ENCODE results near the gene ANKRD13C.

The ANKRD13C gene

DNA sequence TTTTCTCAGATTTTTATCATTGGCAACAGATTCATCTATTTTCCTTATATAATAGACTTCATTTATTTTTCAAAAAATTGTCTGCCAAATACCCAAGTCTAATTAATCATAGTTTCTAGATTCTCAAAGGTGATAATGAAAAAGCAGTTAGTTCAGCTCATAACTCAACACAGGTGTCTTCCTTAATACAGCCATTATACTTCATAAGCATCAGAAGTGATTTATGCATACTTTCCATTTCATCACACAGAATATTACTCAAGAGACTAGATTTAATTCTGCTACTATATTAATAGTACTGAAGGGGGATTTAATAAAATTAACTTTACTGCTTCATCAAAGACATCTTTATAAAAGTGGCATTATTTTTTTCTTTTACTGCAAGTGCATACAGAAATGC, 114.6 kb downstream of the ANKRD13C start:
- TF ChIP-seq TAF1 (IDR thresholded peaks at IDR 0.05; ENCODE audit: low read depth) (no peak), RAD21 (IDR thresholded peaks at IDR 0.05; ENCODE audit: low read depth) (no peak), FOXM1 (IDR thresholded peaks at IDR 0.05; ENCODE audit: borderline replicate concordance, low read depth) (no peak), YY1 (IDR thresholded peaks at IDR 0.05; ENCODE audit: low read depth) (no peak), CREB1 (IDR thresholded peaks at IDR 0.05; ENCODE audit: low read depth) (no peak), EGR1 (IDR thresholded peaks at IDR 0.05) (no peak), TCF12 (IDR thresholded peaks at IDR 0.05; ENCODE audit: low read depth) (no peak), ZBTB7A (IDR thresholded peaks at IDR 0.05; ENCODE audit: low read depth) (no peak), EP300 (IDR thresholded peaks at IDR 0.05; ENCODE audit: borderline replicate concordance) (no peak), TEAD4 (IDR thresholded peaks at IDR 0.05) (no peak), CEBPB (IDR thresholded peaks at IDR 0.05) (no peak), NFIC (IDR thresholded peaks at IDR 0.05) (no peak)
- TF ChIP-seq, protein P1, sequence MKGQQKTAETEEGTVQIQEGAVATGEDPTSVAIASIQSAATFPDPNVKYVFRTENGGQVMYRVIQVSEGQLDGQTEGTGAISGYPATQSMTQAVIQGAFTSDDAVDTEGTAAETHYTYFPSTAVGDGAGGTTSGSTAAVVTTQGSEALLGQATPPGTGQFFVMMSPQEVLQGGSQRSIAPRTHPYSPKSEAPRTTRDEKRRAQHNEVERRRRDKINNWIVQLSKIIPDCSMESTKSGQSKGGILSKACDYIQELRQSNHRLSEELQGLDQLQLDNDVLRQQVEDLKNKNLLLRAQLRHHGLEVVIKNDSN (IDR thresholded peaks at IDR 0.05) = no peak
- TF ChIP-seq, protein P2, sequence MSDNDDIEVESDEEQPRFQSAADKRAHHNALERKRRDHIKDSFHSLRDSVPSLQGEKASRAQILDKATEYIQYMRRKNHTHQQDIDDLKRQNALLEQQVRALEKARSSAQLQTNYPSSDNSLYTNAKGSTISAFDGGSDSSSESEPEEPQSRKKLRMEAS (IDR thresholded peaks at IDR 0.05) = no peak
- TF ChIP-seq, protein P3, sequence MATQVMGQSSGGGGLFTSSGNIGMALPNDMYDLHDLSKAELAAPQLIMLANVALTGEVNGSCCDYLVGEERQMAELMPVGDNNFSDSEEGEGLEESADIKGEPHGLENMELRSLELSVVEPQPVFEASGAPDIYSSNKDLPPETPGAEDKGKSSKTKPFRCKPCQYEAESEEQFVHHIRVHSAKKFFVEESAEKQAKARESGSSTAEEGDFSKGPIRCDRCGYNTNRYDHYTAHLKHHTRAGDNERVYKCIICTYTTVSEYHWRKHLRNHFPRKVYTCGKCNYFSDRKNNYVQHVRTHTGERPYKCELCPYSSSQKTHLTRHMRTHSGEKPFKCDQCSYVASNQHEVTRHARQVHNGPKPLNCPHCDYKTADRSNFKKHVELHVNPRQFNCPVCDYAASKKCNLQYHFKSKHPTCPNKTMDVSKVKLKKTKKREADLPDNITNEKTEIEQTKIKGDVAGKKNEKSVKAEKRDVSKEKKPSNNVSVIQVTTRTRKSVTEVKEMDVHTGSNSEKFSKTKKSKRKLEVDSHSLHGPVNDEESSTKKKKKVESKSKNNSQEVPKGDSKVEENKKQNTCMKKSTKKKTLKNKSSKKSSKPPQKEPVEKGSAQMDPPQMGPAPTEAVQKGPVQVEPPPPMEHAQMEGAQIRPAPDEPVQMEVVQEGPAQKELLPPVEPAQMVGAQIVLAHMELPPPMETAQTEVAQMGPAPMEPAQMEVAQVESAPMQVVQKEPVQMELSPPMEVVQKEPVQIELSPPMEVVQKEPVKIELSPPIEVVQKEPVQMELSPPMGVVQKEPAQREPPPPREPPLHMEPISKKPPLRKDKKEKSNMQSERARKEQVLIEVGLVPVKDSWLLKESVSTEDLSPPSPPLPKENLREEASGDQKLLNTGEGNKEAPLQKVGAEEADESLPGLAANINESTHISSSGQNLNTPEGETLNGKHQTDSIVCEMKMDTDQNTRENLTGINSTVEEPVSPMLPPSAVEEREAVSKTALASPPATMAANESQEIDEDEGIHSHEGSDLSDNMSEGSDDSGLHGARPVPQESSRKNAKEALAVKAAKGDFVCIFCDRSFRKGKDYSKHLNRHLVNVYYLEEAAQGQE (IDR thresholded peaks at IDR 0.05; ENCODE audit: low read depth) = no peak

DNA sequence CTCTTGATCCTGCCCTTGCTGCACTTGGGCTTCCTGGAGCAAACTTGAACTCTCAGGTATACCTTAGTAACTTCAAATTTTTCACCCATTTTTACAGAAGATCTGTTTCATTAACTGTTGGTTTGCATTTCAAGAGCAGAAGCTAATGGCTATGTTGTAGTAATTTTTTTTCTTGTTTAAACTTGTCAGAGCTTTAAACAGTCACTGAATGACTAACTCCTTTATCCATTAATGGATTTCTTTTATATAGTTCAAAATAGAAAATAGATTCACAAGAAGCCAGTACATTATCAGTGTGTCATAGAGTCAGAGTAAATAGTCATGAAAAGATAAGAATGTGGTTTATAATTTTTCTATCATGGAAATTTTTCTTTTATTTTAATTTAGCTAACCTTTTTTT, 119.8 kb downstream of the ANKRD13C start:
- no peak for TF ChIP-seq TEAD4 (IDR thresholded peaks at IDR 0.05)
- TF ChIP-seq, protein P1 (IDR thresholded peaks at IDR 0.05) = no peak
- no peak for TF ChIP-seq FOXM1 (IDR thresholded peaks at IDR 0.05; ENCODE audit: borderline replicate concordance, low read depth)
- TF ChIP-seq ZBTB7A (IDR thresholded peaks at IDR 0.05; ENCODE audit: low read depth) = no peak
- TF ChIP-seq, protein P2 (IDR thresholded peaks at IDR 0.05) = no peak
- TF ChIP-seq TAF1 (IDR thresholded peaks at IDR 0.05; ENCODE audit: low read depth) = no peak

- no peak for TF ChIP-seq YY1 (IDR thresholded peaks at IDR 0.05; ENCODE audit: low read depth)
- TF ChIP-seq, protein P3 (IDR thresholded peaks at IDR 0.05; ENCODE audit: low read depth) = no peak
- TF ChIP-seq FOXM1 (IDR thresholded peaks at IDR 0.05; ENCODE audit: borderline replicate concordance, low read depth) = no peak
- TF ChIP-seq EGR1 (IDR thresholded peaks at IDR 0.05) = no peak
- TF ChIP-seq TEAD4 (IDR thresholded peaks at IDR 0.05) = no peak
- TF ChIP-seq, protein P1 (IDR thresholded peaks at IDR 0.05) = no peak
- no peak for TF ChIP-seq NFIC (IDR thresholded peaks at IDR 0.05)
- no peak for TF ChIP-seq TCF12 (IDR thresholded peaks at IDR 0.05; ENCODE audit: low read depth)
- no peak for TF ChIP-seq ZBTB7A (IDR thresholded peaks at IDR 0.05; ENCODE audit: low read depth)
- TF ChIP-seq, protein P2 (IDR thresholded peaks at IDR 0.05) = no peak
- TF ChIP-seq CEBPB (IDR thresholded peaks at IDR 0.05) = no peak
- TF ChIP-seq TAF1 (IDR thresholded peaks at IDR 0.05; ENCODE audit: low read depth) = no peak
- no peak for TF ChIP-seq CREB1 (IDR thresholded peaks at IDR 0.05; ENCODE audit: low read depth)
- no peak for TF ChIP-seq EP300 (IDR thresholded peaks at IDR 0.05; ENCODE audit: borderline replicate concordance)
- TF ChIP-seq RAD21 (IDR thresholded peaks at IDR 0.05; ENCODE audit: low read depth) = no peak
These were observed 123.0 kb downstream of the ANKRD13C start for GRCh38 chr1:70231475-70231874.

DNA sequence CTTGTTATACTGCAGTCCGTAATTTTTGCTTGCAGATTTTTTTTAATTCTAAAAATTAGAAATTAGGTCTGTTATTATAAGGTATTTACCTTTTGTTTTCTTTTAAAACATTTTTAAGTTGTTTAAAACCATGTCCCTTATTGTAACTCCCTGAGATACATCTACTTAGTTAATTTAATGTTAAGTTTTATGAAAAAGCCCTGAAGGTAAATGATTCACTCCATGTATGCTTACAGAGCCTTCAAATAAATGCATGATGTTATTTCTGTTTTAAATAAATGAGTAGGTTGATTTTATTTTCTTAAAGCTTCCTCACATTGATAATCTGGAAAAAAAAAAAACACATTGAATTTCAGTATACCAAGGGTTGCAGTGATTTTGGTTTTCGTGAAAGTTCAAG, 125.9 kb downstream of the ANKRD13C start:
- TF ChIP-seq, protein P3 (IDR thresholded peaks at IDR 0.05; ENCODE audit: low read depth) = no peak
- no peak for TF ChIP-seq NFIC (IDR thresholded peaks at IDR 0.05)
- TF ChIP-seq RAD21 (IDR thresholded peaks at IDR 0.05; ENCODE audit: low read depth) = no peak
- TF ChIP-seq, protein P1 (IDR thresholded peaks at IDR 0.05) = no peak
- TF ChIP-seq YY1 (IDR thresholded peaks at IDR 0.05; ENCODE audit: low read depth) = no peak
- no peak for TF ChIP-seq TEAD4 (IDR thresholded peaks at IDR 0.05)
- TF ChIP-seq ZBTB7A (IDR thresholded peaks at IDR 0.05; ENCODE audit: low read depth) = no peak
- TF ChIP-seq, protein P2 (IDR thresholded peaks at IDR 0.05) = no peak
- TF ChIP-seq TAF1 (IDR thresholded peaks at IDR 0.05; ENCODE audit: low read depth) = no peak
- no peak for TF ChIP-seq TCF12 (IDR thresholded peaks at IDR 0.05; ENCODE audit: low read depth)
- TF ChIP-seq CEBPB (IDR thresholded peaks at IDR 0.05) = no peak
- no peak for TF ChIP-seq EP300 (IDR thresholded peaks at IDR 0.05; ENCODE audit: borderline replicate concordance)
- TF ChIP-seq CREB1 (IDR thresholded peaks at IDR 0.05; ENCODE audit: low read depth) = no peak
- TF ChIP-seq FOXM1 (IDR thresholded peaks at IDR 0.05; ENCODE audit: borderline replicate concordance, low read depth) = no peak

All from Ishikawa (cell line).